NCI-H2171 (cell line): ENCODE measurements around the gene BDKRB2.

Experiments used
- DNase-seq: peaks from one replicate; lab custom pipeline; 2025; lab: John Stamatoyannopoulos, UW

BDKRB2 gene

DNA sequence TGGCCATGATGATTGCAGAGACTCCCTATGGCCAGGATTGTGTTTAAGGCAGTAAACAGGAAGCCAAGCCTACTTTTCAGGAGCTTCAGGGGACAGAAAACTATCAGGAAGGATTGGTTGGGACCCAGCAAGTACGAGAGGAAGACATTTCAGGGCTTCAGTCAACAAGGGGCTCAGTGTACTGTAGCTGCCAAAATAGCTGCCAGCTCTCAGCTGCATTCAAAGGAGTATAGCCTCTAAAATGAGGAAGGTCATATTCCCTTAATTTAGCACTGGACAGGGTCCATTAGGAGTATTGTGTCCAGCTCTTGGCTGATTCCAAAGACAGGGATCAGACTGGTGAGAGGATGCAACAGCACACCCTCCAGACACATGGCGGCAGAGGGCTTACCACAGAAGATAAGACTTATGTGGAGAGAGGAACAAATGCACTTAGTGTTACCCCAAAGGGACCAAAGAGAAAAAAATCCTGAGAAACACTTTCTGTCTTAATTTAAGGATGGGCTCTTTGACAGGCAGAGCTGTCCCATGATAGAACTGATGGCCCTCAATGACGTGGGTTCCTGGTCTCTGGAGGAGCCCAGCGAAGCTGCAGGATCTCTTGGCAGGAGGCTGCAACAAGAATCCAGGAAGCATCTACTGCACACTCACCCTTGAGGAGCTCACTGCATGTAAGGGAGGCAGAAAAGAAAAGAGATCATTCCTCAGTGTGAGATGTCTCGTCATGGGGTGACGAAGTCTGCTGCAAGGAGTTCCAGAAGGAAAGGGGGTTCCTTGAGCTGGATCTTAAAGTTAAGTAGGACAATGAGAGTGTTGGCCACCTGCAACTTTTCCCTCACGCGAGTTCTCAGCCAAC is 66.2 kb downstream of the BDKRB2 start:
- no peak for DNase-seq

DNA sequence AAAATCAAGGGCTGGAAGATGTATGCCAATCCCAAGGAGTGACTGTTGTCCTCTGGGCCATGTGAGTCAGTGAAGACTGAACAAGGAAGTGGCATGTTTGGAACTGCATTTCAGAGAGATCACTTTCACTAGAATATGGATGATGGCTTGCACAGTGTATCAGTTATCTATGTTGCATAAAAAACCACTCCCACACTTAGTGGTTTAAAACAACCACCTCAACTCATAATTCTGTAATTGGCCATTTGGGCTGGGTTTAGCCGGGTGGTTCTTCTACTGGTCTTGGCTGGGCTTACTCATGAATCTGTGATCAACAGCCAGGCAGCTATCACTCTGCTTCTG is 66.8 kb downstream of the BDKRB2 start:
- DNase-seq, result no peak

DNA sequence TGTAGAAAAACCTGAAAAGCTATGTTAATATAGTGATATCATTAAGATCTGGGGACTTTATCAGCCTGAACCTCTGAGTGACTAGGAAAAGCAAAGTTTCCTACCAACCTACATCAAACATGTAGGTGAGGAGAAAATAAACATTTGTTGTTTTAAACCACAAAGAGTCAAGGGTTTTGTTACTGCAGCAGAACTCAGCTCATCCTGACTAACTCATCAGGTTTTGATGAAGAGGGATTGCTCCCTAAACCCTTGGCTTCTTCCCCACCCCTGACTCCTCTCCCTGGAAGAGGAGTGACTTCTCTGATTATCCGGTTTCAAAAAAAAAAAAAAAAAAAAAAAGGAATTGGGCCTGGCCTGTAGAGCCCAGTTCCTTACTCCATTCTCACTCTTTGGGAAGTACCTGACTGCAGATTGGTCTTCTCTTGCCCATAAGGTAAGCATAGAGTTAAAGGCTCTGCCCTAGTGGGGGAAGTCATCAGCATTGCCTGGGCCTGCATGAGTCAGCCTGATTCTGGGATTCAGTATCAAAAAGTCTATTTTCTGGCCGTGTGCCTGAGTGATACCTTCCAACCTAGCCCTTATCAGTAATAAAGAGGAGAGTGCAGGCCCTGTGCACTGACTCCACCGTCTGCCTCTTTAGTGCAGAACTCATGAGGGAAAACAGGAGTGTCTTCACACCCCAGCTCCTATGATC is 68.3 kb downstream of the BDKRB2 start:
- DNase-seq, result no peak

DNA sequence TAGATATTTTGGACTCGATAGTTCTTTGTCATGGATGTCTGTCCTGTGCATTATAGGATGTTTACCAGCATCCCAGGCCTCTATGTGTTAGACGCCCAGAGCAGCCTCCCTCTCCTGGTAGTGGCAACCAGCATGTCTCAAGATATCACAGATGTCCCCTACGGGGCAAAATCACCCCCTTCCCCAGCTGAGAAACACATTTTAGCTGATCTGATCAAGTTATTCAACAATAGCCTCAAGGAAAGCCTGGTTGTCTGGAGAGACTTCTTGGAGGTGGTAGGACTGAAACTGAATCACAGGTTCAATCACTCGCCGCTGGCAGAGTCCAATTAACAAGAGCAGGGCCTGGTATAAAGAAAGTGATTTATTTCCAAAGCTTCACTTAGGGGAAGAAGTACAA is 69.0 kb downstream of the BDKRB2 start:
- DNase-seq, result no peak

DNA sequence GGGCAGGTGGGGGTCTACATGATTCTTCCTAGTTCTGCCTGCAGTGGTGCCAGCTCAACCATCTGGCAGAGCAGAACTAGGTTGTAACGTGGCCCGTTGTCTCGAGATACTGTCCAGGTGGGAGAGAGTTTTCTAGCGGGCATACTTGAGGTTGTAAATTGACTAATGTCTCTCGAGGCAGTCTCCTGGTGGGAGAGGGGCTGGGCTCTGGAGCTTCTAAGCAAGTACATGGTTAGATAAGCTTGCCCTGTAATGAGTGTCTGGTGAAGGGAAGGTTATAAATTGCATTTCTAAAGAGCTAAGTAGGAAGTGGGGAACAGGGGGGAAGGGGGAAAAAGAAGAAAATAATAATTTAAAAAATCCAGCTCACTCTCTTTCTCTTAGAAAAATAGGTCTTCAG is 69.5 kb downstream of the BDKRB2 start:
- no peak for DNase-seq

DNA sequence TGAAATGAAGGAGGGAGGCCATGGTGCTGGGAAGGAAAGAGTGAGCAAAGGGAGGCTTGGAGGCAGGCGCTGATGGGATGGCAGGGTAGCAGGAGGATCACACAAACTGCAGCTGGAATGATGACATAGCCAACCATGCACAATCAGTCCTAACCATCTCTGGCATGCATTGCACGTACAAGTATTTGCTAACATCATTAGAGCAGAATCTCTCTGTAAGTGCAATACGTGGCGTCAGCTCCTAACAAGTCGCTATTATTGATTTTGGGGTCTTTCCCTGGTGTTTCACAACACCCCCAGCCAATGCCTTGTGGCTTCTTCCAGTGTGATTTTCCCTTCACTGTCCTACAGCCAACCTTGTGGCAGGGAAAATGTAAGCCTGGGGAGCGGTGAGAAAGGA is 69.9 kb downstream of the BDKRB2 start:
- no peak for DNase-seq

DNA sequence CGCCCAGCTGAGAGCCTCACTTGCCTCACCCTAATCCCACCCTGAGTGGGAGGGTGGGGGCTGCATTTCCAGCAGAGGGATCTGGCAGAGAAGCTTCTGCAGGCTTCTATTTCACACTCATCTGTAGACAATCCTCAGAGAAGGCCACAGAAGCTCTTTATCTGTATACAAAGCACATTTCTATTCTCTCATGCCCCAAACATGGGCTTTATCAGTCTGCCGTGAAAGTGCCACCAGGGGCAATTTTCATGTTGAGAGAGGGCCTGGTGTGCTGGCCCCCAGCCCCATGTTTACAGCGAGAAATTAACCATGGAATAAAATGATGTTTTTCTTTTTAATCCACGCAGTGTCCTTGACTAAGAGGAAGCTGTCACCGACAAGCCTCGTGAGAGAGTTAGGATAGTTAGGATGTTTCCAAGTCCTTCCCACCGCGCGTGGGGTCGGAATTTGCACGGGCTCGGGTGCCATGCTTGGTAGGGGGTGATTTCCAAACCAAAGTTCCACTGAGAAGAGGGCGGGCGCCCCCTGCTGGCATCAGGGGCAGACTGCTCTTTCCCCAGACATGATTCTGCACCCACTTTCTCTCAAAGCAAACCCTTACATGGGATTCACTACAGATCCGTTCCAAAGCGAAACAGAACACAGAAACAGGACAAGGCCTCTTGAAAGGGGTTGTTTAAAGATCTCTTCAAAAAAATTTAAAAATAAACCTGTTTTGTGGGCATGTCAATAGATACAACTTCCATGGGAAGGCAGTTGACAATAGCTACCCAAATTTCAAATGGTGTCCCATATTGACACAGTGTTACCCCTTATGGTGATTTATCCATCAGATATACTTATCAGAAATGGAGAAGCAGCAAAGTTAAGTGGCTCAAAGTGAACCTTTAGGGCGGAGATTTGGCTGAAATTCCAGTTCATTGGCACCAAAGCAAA is 70.8 kb downstream of the BDKRB2 start:
- peak; percentile 52 for DNase-seq

DNA sequence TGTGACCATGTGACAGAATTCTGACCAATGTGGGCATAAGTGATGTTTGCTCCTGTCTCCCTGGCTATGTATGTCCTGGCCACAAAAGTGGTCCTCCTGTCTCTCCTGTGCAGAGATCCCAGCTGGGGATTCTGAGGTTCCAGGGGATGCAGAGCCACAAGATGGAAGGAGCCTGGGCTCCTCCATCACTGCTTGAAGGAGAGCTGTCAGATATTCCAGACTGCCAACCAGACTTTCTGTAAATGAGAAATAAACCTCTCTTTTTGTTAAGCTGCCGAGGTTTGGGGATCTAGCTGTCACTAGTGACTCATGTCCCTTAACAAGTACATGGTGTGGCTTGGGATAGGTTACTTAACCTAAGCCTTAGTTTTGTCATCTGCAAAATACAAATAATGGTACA is 73.3 kb downstream of the BDKRB2 start:
- no peak for DNase-seq

DNA sequence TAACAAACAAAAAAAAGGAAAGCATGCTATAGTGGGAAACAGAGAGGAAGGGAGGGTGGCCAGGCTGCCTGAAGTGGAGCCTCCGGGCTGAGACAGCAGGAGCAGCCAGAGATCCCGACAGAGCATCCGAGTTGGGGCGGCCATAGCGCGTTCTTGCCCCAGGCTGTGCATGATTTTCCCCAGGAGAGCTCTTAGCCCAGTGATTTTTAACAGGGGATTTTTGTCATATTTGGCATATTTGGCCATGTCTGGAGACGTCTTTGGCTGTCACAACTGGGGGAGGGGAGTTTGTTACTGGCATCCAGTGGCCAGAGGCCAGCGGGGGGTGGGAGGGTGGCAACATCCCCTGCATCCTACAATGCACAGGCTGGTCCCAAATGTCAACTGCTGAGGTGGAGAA is 74.9 kb downstream of the BDKRB2 start:
- DNase-seq, result no peak

DNA sequence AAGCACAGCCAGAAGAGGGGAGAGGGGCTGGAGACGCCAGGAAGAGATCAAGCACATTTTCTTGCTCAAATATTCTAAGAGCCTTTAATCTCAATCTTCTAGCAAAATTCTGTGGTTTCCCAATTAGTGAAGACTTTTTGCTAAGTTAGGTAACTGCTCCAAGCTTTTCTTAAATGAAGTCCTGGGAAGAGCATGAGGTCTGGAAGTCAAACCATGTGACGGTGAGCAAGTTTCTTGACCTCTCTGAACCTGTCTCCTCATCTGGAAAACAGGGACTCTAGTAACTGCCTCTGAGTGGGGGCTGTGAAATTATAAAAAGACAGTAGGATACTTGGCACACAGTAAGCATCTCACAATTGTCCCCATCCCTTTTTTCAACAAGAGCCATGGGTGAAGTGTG is 75.5 kb downstream of the BDKRB2 start:
- DNase-seq, result no peak

DNA sequence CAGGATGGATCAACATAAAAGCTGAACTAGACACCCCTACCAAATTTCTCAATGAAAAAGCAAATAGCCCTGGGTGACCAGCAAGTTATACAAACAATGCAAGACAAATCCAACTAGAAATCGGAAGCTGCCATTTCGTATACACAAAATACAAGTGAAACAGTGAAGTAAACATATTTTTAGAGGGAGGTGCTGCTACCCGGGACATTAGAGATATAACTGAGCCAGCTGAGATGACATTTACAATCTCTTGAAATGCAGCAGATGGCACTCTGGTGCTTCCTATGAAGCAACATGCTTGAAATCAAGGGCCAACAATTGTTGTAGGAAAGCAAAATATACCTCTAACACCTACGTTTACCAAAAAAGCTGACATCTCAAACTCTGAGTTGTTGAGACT is 76.8 kb downstream of the BDKRB2 start:
- peak; percentile 17 for DNase-seq

DNA sequence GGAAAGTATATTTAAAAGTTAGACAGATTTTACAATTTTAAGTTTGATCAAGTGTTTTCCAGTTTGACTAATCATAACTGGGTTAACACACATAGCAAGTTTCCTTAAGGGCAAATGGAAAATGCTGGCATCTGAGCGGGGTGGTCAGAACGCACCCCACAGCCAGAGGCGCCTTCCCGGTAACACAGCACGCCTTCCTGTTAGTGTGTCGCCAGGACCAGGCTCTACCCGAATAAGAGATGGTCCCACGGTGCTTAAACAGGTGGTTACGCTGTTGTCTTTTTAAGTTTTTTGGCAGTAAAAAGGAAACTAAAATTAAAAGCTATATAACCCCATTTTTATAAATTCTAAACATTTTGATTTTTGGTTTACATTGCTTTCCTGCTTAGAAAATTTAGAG is 79.4 kb downstream of the BDKRB2 start:
- no peak for DNase-seq

DNA sequence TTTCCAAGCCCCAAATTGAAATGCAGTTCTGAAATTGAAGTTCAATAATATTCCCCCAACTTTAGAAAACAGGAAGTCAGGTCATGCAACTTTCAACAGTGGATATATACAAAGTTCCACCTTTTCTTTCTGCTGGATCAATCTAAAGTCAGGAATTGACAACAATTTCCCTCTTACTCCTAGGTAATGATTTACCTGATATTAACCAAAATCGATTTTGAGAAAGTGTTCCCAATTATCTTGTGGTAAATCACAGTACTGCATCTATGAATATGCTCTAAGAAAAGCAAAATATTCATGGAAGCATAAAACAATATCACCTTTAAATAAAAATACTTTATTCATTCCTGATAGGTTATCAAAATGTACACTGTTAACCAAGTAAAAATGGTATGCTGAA is 79.8 kb downstream of the BDKRB2 start:
- DNase-seq, result no peak

DNA sequence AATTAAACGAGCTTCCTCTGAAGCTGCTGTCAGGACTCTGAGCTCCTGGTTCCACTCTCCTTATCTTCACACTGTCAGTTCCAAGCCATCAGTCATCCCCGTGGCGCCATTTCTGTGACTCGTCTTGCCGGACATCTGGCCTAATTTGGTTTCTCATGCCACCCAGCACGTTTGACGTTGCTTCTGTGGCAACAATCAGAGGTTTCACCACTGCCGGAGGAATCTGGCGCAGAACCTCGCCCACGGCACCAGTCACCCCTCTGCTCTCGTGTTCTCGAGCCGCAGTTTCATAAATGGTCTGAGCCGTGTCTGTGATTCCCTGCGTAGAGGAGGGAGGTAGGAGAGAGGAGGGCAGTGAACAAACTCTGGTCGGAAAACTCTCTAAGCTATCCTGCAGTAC is 81.0 kb downstream of the BDKRB2 start:
- DNase-seq, result no peak

DNA sequence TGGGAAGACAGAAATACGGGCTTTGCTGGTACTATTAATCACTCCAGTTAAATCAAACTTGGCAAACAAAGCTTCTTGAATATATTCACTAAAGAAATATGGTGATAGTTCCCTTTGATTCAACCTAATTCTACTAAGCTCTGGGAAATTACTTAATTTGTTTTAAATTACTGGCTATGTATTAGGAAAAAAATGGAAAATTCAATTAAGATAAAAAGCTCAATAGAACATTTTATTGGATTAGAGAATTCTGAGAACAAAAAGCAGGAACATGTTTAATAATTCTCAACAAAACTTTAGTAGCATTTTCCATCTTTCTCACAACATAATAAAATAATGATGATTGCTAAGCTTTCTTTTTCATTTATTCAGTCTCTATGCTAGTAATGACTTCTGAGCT is 81.6 kb downstream of the BDKRB2 start:
- DNase-seq, result no peak

DNA sequence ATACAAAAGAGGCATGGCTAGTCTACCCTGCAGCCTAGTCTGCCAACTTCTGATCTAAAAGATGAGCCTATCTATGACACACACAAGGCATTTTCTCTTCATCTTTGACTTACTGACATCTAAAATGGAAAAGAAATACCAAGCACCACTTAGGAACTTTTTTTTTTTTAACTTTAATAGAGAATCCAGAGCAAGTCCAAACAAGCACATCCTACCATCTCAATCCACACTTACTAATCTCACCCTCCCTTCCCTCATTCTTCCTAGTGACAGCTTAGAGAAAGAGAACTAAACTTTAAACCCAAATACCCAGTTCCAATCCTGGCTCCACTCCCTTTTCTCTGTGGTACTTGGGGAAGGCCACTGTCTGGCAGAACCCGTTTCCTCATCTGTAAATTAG is 83.2 kb downstream of the BDKRB2 start:
- no peak for DNase-seq
